GM23338 (cell line): Measurements from ENCODE around the gene RIMS3. TPM values are rescaled to one million over a fixed set of nuclear protein-coding genes. Genes with fewer than 3 reads are reported as not detected.

Experiments used
- ATAC-seq: fragments of 200-7000 bp; cut with Tn5 transposase; 3 replicates; pipeline ENCODE4 v1.9.1; 2020
- DNase-seq: peaks from one replicate; pipeline ENCODE4 v3.0.0-alpha.2; 2015; ENCODE audit warnings: low spot score
- H2AFZ ChIP-seq: fragments of 200-600 bp; sonication (generic); 2 replicates; pipeline ENCODE4 v1.8.0; 2016; ENCODE audit warnings: antibody characterized with exemption, mild to moderate bottlenecking, moderate library complexity
- H3F3A ChIP-seq: fragments of 200-600 bp; sonication (generic); replicated peaks from 2 replicates; pipeline ENCODE4 v1.8.0; 2017; ENCODE audit warnings: antibody characterized with exemption, mixed run types, low read depth
- H3K27ac ChIP-seq: fragments of 200-600 bp; sonication (generic); 2 replicates; pipeline ENCODE4 v1.6.1; 2016; ENCODE audit warnings: low read depth
- H3K27me3 ChIP-seq: fragments of 200-600 bp; sonication (generic); 2 replicates; pipeline ENCODE4 v1.8.0; 2016; ENCODE audit warnings: mild to moderate bottlenecking, mixed run types, moderate library complexity; ENCODE audit not compliant: insufficient read depth
- H3K36me3 ChIP-seq: fragments of 200-600 bp; sonication (generic); 2 replicates; pipeline ENCODE4 v1.8.0; 2016; ENCODE audit warnings: mild to moderate bottlenecking; ENCODE audit not compliant: insufficient read depth
- H3K4me1 ChIP-seq: fragments of 200-600 bp; sonication (generic); 2 replicates; pipeline ENCODE4 v1.8.0; 2016; ENCODE audit warnings: mild to moderate bottlenecking, moderate library complexity; ENCODE audit not compliant: insufficient read depth
- H3K4me2 ChIP-seq: fragments of 200-600 bp; sonication (generic); 2 replicates; pipeline ENCODE4 v1.7.1; 2017; ENCODE audit warnings: mixed run types
- H3K4me3 ChIP-seq: fragments of 200-600 bp; sonication (generic); 2 replicates; pipeline ENCODE4 v1.6.1; 2016; ENCODE audit warnings: mixed run types
- H3K79me2 ChIP-seq: fragments of 200-600 bp; sonication (generic); replicated peaks from 2 replicates; pipeline ENCODE4 v1.8.0; 2017; ENCODE audit warnings: mild to moderate bottlenecking; ENCODE audit not compliant: insufficient read depth
- H3K9me2 ChIP-seq: fragments of 200-600 bp; sonication (generic); 2 replicates; pipeline ENCODE4 v1.8.0; 2017; ENCODE audit not compliant: insufficient read depth
- H4K20me1 ChIP-seq: fragments of 200-600 bp; sonication (generic); replicated peaks from 2 replicates; pipeline ENCODE4 v1.8.0; 2017; ENCODE audit warnings: mild to moderate bottlenecking; ENCODE audit not compliant: insufficient read depth
- H3K27ac Mint-ChIP-seq: 2 replicates; pipeline ENCODE4 v1.8.0; 2020; ENCODE audit warnings: inconsistent platforms, mild to moderate bottlenecking, moderate library complexity, mixed read lengths
- H3K27me3 Mint-ChIP-seq: 3 replicates; pipeline ENCODE4 v1.8.0; 2022; ENCODE audit warnings: low read depth, mild to moderate bottlenecking, moderate library complexity, mixed read lengths, inconsistent platforms; ENCODE audit not compliant: insufficient read depth, poor library complexity
- H3K36me3 Mint-ChIP-seq: 3 replicates; pipeline ENCODE4 v1.8.0; 2021; ENCODE audit warnings: low read depth, mild to moderate bottlenecking, inconsistent platforms, moderate library complexity, mixed read lengths
- H3K4me1 Mint-ChIP-seq: 3 replicates; pipeline ENCODE4 v1.8.0; 2020; ENCODE audit warnings: mild to moderate bottlenecking, inconsistent platforms, mixed read lengths
- H3K4me3 Mint-ChIP-seq: 3 replicates; pipeline ENCODE4 v1.8.0; 2021; ENCODE audit warnings: moderate library complexity, mild to moderate bottlenecking, inconsistent platforms, mixed read lengths
- H3K9me3 Mint-ChIP-seq: 3 replicates; pipeline ENCODE4 v1.8.0; 2020; ENCODE audit warnings: moderate library complexity, mild to moderate bottlenecking, inconsistent platforms, mixed read lengths
- CREB1 ChIP-seq: fragments of 250-450 bp; sonication (Bioruptor Pico); IDR thresholded peaks from 2 replicates; pipeline ENCODE4 v1.5.0; 2020; ENCODE audit warnings: low read depth, mild to moderate bottlenecking, moderate library complexity
- EZH2 ChIP-seq: fragments of 200-600 bp; sonication (generic); IDR thresholded peaks from one replicate; pipeline ENCODE4 v1.8.0; 2017; ENCODE audit warnings: antibody characterized with exemption, mild to moderate bottlenecking, low read depth; ENCODE audit not compliant: unreplicated experiment
- EZH2phosphoT487 ChIP-seq: fragments of 200-600 bp; sonication (generic); IDR thresholded peaks from one replicate; pipeline ENCODE4 v1.8.1; 2018; ENCODE audit warnings: antibody characterized with exemption; ENCODE audit not compliant: unreplicated experiment
- NANOG ChIP-seq: IDR thresholded peaks from 2 replicates; pipeline ENCODE4 v1.6.1; 2016; ENCODE audit warnings: antibody characterized with exemption, borderline replicate concordance
- POLR2AphosphoS5 ChIP-seq: IDR thresholded peaks from 2 replicates; pipeline ENCODE4 v1.6.1; 2016; ENCODE audit warnings: antibody characterized with exemption, low read depth
- STAT1 ChIP-seq: IDR thresholded peaks from one replicate; pipeline ENCODE4 v1.6.1; 2016; ENCODE audit warnings: antibody characterized with exemption; ENCODE audit not compliant: unreplicated experiment
- ZNF114 ChIP-seq: fragments of 250-450 bp; sonication (Bioruptor Pico); IDR thresholded peaks from 2 replicates; pipeline ENCODE4 v1.5.0; 2020; ENCODE audit warnings: mild to moderate bottlenecking, moderate library complexity
- ZNF331 ChIP-seq: fragments of 250-450 bp; sonication (Bioruptor Pico); IDR thresholded peaks from 2 replicates; pipeline ENCODE4 v1.5.0; 2020; ENCODE audit warnings: low read depth, mild to moderate bottlenecking, moderate library complexity
- polyA plus RNA-seq: library from polyadenylated mRNA; unstranded; fragments of >200 nt; fragmentation: Nextera tagmentation; extraction: Ambion mirVana; gene quantifications from 2 replicates; pipeline ENCODE4 v1.2.1, GENCODE V29; 2016
- total RNA-seq: library from RNA; depleted of rRNA; stranded (reverse); fragments of >200 nt; shearing (Covaris generic); gene quantifications from 2 replicates; pipeline ENCODE4 v1.2.3, GENCODE V29; 2014
- TF ChIP-seq, protein P1 (sequence below), 2 experiments: fragments of 200-600 bp in 1 of 2; sonication (generic) in 1 of 2; conservative IDR thresholded peaks; 2 replicates each; pipeline versions ENCODE4 v1.5.1 to v1.6.1; 2016 to 2017; ENCODE audit warnings: antibody characterized with exemption in 2 of 2, low read depth in 2 of 2, mild to moderate bottlenecking in 2 of 2, moderate library complexity in 1 of 2
- TF ChIP-seq, protein P2 (sequence below): fragments of 250-450 bp; sonication (Bioruptor Pico); IDR thresholded peaks from 2 replicates; pipeline ENCODE4 v1.5.0; 2020; ENCODE audit warnings: mild to moderate bottlenecking, moderate library complexity
- TF ChIP-seq, protein P3 (sequence below): IDR thresholded peaks from 2 replicates; pipeline ENCODE4 v1.6.1; 2016; ENCODE audit warnings: antibody characterized with exemption
- TF ChIP-seq, protein P4 (sequence below): IDR thresholded peaks from one replicate; pipeline ENCODE4 v1.6.1; 2018; ENCODE audit warnings: antibody characterized with exemption; ENCODE audit not compliant: unreplicated experiment

The RIMS3 gene
- total and polyA plus RNA-seq, 2 experiments from 2014 or later: 8.7 to 27.2 TPM

DNA sequence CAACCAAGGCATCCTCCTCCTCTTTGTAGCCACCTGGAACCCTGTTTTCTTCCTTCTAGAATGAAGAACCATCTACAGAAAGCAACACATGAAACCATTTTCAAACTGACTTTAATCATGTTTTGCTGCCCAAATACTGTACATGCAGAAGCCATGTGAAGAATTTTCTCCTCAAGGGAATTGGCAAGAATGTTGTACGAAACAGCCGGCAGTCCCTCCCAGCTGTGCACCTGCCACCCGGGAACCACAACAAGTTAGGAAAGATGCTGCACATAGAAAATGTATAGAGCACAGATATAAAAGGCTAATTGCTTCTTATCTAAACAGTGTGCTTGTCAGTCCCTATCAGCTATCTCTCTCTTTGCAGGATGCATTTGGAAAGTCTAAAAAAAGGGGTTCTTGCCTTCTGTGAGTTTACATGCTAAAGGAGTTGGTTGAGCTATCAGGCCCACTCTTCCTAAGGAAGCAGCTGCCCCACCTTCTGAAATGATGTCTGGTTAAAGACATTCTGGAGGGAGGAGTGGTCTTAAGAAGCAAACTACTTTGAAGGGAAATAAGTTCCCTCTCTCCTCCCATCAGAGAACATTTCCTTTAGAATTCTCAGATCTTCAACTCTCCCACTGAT, 44.8 kb downstream of the RIMS3 start:
- Mint-ChIP-seq H3K36me3 (no peaks in the 10 kb centered on the region; the same call in 2 of the 3 replicates), H3K4me1 (no peaks in the 10 kb centered on the region), H3K27ac (no peak overlapping the region), H3K4me3 (no peak overlapping the region), H3K27me3 (peaks cover under 1% of the 10 kb centered on the region), H3K9me3 (no peaks in the 10 kb centered on the region; the same call in 2 of the 3 replicates)
- Histone ChIP-seq H3K4me1 (no peaks in the 10 kb centered on the region), H3K4me2 (no peak overlapping the region), H3F3A (no peaks in the 10 kb centered on the region), H3K36me3 (no peaks in the 10 kb centered on the region), H3K4me3 (no peak overlapping the region), H3K27ac (no peak overlapping the region), H4K20me1 (no peaks in the 10 kb centered on the region), H2AFZ (no peak overlapping the region), H3K27me3 (no peaks in the 10 kb centered on the region), H3K9me2 (peaks cover 3% of the 10 kb centered on the region; the same call in 1 of the 2 replicates), H3K79me2 (no peaks in the 10 kb centered on the region)
- DNase-seq (no peak), ATAC-seq (no peak)
- TF ChIP-seq CREB1 (CRISPR knock-in tag): no peak
- no peak for TF ChIP-seq NANOG
- TF ChIP-seq, protein P1, sequence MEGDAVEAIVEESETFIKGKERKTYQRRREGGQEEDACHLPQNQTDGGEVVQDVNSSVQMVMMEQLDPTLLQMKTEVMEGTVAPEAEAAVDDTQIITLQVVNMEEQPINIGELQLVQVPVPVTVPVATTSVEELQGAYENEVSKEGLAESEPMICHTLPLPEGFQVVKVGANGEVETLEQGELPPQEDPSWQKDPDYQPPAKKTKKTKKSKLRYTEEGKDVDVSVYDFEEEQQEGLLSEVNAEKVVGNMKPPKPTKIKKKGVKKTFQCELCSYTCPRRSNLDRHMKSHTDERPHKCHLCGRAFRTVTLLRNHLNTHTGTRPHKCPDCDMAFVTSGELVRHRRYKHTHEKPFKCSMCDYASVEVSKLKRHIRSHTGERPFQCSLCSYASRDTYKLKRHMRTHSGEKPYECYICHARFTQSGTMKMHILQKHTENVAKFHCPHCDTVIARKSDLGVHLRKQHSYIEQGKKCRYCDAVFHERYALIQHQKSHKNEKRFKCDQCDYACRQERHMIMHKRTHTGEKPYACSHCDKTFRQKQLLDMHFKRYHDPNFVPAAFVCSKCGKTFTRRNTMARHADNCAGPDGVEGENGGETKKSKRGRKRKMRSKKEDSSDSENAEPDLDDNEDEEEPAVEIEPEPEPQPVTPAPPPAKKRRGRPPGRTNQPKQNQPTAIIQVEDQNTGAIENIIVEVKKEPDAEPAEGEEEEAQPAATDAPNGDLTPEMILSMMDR (conservative IDR thresholded peaks at IDR 0.05; ENCODE audit: low read depth in 2 of 2): no peak
- no peak for TF ChIP-seq ZNF114 (CRISPR knock-in tag)
- TF ChIP-seq POLR2AphosphoS5: no peak
- TF ChIP-seq EZH2phosphoT487: no peak
- TF ChIP-seq ZNF331 (CRISPR knock-in tag): no peak
- TF ChIP-seq STAT1: no peak
- no peak for TF ChIP-seq EZH2
- TF ChIP-seq, protein P2, sequence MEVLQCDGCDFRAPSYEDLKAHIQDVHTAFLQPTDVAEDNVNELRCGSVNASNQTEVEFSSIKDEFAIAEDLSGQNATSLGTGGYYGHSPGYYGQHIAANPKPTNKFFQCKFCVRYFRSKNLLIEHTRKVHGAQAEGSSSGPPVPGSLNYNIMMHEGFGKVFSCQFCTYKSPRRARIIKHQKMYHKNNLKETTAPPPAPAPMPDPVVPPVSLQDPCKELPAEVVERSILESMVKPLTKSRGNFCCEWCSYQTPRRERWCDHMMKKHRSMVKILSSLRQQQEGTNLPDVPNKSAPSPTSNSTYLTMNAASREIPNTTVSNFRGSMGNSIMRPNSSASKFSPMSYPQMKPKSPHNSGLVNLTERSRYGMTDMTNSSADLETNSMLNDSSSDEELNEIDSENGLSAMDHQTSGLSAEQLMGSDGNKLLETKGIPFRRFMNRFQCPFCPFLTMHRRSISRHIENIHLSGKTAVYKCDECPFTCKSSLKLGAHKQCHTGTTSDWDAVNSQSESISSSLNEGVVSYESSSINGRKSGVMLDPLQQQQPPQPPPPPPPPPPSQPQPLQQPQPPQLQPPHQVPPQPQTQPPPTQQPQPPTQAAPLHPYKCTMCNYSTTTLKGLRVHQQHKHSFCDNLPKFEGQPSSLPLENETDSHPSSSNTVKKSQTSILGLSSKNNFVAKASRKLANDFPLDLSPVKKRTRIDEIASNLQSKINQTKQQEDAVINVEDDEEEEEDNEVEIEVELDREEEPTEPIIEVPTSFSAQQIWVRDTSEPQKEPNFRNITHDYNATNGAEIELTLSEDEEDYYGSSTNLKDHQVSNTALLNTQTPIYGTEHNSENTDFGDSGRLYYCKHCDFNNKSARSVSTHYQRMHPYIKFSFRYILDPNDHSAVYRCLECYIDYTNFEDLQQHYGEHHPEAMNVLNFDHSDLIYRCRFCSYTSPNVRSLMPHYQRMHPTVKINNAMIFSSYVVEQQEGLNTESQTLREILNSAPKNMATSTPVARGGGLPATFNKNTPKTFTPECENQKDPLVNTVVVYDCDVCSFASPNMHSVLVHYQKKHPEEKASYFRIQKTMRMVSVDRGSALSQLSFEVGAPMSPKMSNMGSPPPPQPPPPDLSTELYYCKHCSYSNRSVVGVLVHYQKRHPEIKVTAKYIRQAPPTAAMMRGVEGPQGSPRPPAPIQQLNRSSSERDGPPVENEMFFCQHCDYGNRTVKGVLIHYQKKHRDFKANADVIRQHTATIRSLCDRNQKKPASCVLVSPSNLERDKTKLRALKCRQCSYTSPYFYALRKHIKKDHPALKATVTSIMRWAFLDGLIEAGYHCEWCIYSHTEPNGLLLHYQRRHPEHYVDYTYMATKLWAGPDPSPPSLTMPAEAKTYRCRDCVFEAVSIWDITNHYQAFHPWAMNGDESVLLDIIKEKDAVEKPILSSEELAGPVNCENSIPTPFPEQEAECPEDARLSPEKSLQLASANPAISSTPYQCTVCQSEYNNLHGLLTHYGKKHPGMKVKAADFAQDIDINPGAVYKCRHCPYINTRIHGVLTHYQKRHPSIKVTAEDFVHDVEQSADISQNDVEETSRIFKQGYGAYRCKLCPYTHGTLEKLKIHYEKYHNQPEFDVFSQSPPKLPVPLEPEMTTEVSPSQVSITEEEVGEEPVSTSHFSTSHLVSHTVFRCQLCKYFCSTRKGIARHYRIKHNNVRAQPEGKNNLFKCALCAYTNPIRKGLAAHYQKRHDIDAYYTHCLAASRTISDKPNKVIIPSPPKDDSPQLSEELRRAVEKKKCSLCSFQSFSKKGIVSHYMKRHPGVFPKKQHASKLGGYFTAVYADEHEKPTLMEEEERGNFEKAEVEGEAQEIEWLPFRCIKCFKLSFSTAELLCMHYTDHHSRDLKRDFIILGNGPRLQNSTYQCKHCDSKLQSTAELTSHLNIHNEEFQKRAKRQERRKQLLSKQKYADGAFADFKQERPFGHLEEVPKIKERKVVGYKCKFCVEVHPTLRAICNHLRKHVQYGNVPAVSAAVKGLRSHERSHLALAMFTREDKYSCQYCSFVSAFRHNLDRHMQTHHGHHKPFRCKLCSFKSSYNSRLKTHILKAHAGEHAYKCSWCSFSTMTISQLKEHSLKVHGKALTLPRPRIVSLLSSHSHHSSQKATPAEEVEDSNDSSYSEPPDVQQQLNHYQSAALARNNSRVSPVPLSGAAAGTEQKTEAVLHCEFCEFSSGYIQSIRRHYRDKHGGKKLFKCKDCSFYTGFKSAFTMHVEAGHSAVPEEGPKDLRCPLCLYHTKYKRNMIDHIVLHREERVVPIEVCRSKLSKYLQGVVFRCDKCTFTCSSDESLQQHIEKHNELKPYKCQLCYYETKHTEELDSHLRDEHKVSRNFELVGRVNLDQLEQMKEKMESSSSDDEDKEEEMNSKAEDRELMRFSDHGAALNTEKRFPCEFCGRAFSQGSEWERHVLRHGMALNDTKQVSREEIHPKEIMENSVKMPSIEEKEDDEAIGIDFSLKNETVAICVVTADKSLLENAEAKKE (CRISPR knock-in tag): no peak
- TF ChIP-seq, protein P3, sequence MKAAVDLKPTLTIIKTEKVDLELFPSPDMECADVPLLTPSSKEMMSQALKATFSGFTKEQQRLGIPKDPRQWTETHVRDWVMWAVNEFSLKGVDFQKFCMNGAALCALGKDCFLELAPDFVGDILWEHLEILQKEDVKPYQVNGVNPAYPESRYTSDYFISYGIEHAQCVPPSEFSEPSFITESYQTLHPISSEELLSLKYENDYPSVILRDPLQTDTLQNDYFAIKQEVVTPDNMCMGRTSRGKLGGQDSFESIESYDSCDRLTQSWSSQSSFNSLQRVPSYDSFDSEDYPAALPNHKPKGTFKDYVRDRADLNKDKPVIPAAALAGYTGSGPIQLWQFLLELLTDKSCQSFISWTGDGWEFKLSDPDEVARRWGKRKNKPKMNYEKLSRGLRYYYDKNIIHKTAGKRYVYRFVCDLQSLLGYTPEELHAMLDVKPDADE: no peak
- TF ChIP-seq, protein P4, sequence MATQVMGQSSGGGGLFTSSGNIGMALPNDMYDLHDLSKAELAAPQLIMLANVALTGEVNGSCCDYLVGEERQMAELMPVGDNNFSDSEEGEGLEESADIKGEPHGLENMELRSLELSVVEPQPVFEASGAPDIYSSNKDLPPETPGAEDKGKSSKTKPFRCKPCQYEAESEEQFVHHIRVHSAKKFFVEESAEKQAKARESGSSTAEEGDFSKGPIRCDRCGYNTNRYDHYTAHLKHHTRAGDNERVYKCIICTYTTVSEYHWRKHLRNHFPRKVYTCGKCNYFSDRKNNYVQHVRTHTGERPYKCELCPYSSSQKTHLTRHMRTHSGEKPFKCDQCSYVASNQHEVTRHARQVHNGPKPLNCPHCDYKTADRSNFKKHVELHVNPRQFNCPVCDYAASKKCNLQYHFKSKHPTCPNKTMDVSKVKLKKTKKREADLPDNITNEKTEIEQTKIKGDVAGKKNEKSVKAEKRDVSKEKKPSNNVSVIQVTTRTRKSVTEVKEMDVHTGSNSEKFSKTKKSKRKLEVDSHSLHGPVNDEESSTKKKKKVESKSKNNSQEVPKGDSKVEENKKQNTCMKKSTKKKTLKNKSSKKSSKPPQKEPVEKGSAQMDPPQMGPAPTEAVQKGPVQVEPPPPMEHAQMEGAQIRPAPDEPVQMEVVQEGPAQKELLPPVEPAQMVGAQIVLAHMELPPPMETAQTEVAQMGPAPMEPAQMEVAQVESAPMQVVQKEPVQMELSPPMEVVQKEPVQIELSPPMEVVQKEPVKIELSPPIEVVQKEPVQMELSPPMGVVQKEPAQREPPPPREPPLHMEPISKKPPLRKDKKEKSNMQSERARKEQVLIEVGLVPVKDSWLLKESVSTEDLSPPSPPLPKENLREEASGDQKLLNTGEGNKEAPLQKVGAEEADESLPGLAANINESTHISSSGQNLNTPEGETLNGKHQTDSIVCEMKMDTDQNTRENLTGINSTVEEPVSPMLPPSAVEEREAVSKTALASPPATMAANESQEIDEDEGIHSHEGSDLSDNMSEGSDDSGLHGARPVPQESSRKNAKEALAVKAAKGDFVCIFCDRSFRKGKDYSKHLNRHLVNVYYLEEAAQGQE: no peak
